GM18511 (cell line): ENCODE data around the gene GDAP1L1.

Experiments used
- ATAC-seq: cut with Tn5 transposase; IDR thresholded peaks from one replicate; pipeline ENCODE4 v1.9.1; 2021; ENCODE audit warnings: mild to moderate bottlenecking, moderate library complexity; ENCODE audit not compliant: unreplicated experiment

Gene GDAP1L1

GRCh38 chr20:44251284-44251683 lies 4.2 kb downstream of the GDAP1L1 start:
- ATAC-seq: no peak

- ATAC-seq: no peak
Measured at GRCh38 chr20:44253528-44253927, 6.4 kb downstream of the GDAP1L1 start.

- no peak for ATAC-seq
Measured at GRCh38 chr20:44254073-44254472, 7.0 kb downstream of the GDAP1L1 start.

- no peak for ATAC-seq
Measured at GRCh38 chr20:44255942-44256341, 8.8 kb downstream of the GDAP1L1 start.

- ATAC-seq: no peak
Measured at GRCh38 chr20:44256961-44257360, 9.9 kb downstream of the GDAP1L1 start.

- ATAC-seq: no peak
Measured at GRCh38 chr20:44258226-44258890, 11.2 kb downstream of the GDAP1L1 start.

- no peak for ATAC-seq
Measured at GRCh38 chr20:44264287-44264686, 17.2 kb downstream of the GDAP1L1 start.

- no peak for ATAC-seq
Measured at GRCh38 chr20:44268802-44269201, 21.7 kb downstream of the GDAP1L1 start.

GRCh38 chr20:44271915-44272663 lies 25.0 kb downstream of the GDAP1L1 start:
- ATAC-seq: no peak

- no peak for ATAC-seq
Measured at GRCh38 chr20:44273231-44274215, 26.4 kb downstream of the GDAP1L1 start.

GRCh38 chr20:44274303-44275017 lies 27.4 kb downstream of the GDAP1L1 start:
- ATAC-seq: no peak

- no peak for ATAC-seq
Measured at GRCh38 chr20:44279228-44279627, 32.1 kb downstream of the GDAP1L1 start.

GRCh38 chr20:44280387-44280786 lies 33.3 kb downstream of the GDAP1L1 start:
- no peak for ATAC-seq

GRCh38 chr20:44282192-44282591 lies 35.1 kb downstream of the GDAP1L1 start:
- ATAC-seq: no peak

GRCh38 chr20:44284032-44284431 lies 36.9 kb downstream of the GDAP1L1 start:
- ATAC-seq: no peak

GRCh38 chr20:44287272-44288097 lies 40.4 kb downstream of the GDAP1L1 start:
- ATAC-seq: no peak

GRCh38 chr20:44288252-44288651 lies 41.1 kb downstream of the GDAP1L1 start:
- no peak for ATAC-seq

- ATAC-seq: no peak
Measured at GRCh38 chr20:44291754-44292153, 44.6 kb downstream of the GDAP1L1 start.

- ATAC-seq: no peak
Measured at GRCh38 chr20:44296011-44296410, 48.9 kb downstream of the GDAP1L1 start.

- ATAC-seq: no peak
Measured at GRCh38 chr20:44297721-44298120, 50.6 kb downstream of the GDAP1L1 start.
